ENCODE measurements around the gene KIF13A. TPM values are rescaled to one million over a fixed set of nuclear protein-coding genes. Genes with fewer than 3 reads are reported as not detected.
A peak's percentile ranks its signal among the peaks of the same experiment; 100 is the strongest.
"Not testable (repeated sequence)": the region's sequence is repeated elsewhere in the genome, so short reads cannot be mapped to it uniquely, and the experiment has no call there.

KIF13A gene
- total RNA-seq, 1 donor from 2014 or later, result 19.4 TPM

GRCh38 chr6:17998442-17998841, 11.0 kb upstream of the KIF13A start:
- DNase-seq (ENCODE audit: low read depth in 2 of 2), result no peak

GRCh38 chr6:17998003-17998402, 10.6 kb upstream of the KIF13A start:
- DNase-seq (ENCODE audit: low read depth in 2 of 2), result no peak

GRCh38 chr6:17995414-17995813, 8.0 kb upstream of the KIF13A start:
- DNase-seq (ENCODE audit: low read depth in 2 of 2), result no peak

- no peak for DNase-seq (ENCODE audit: low read depth in 2 of 2)
Observed at GRCh38 chr6:17994019-17994418, 6.6 kb upstream of the KIF13A start.

- DNase-seq (ENCODE audit: low read depth in 2 of 2), result no peak
Observed at GRCh38 chr6:17988422-17988944, 1.0 kb upstream of the KIF13A start.

GRCh38 chr6:17987697-17988421, 424 bp upstream of the KIF13A start:
- peak; percentile 71 to 80 for DNase-seq (ENCODE audit: low read depth in 2 of 2)

GRCh38 chr6:17986656-17987446, 584 bp downstream of the KIF13A start:
- DNase-seq (ENCODE audit: low read depth in 2 of 2), result peak; percentile 52 to 62

GRCh38 chr6:17985934-17986655, 1.3 kb downstream of the KIF13A start:
- no peak for DNase-seq (ENCODE audit: low read depth in 2 of 2)

- DNase-seq (ENCODE audit: low read depth in 2 of 2), result no peak
Observed at GRCh38 chr6:17984812-17985670, 2.4 kb downstream of the KIF13A start.

- DNase-seq (ENCODE audit: low read depth in 2 of 2), result no peak
Observed at GRCh38 chr6:17984399-17984798, 3.0 kb downstream of the KIF13A start.

GRCh38 chr6:17983730-17984129, 3.7 kb downstream of the KIF13A start:
- DNase-seq (ENCODE audit: low read depth in 2 of 2), result no peak

GRCh38 chr6:17980329-17980728, 7.1 kb downstream of the KIF13A start:
- DNase-seq (ENCODE audit: low read depth in 2 of 2), result no peak

- no peak for DNase-seq (ENCODE audit: low read depth in 2 of 2)
Observed at GRCh38 chr6:17979479-17979878, 8.0 kb downstream of the KIF13A start.

GRCh38 chr6:17976258-17976657, 11.2 kb downstream of the KIF13A start:
- not testable (repeated sequence) for DNase-seq (ENCODE audit: low read depth in 2 of 2)

GRCh38 chr6:17974570-17975368, 12.7 kb downstream of the KIF13A start:
- no peak for DNase-seq (ENCODE audit: low read depth in 2 of 2)

- DNase-seq (ENCODE audit: low read depth in 2 of 2), result no peak
Observed at GRCh38 chr6:17972978-17973622, 14.3 kb downstream of the KIF13A start.

GRCh38 chr6:17972074-17972952, 15.1 kb downstream of the KIF13A start:
- peak in 1 of 2 donors; percentile 34 for DNase-seq (ENCODE audit: low read depth in 2 of 2)
